RPMI8226 (cell line): ENCODE data around the gene CEBPA.
"Not testable (repeated sequence)": the region's sequence is repeated elsewhere in the genome, so short reads cannot be mapped to it uniquely, and the experiment has no call there.

Source experiments
- DNase-seq: peaks from one replicate; pipeline ENCODE4 v3.0.0-alpha.2; 2015

CEBPA gene

DNA sequence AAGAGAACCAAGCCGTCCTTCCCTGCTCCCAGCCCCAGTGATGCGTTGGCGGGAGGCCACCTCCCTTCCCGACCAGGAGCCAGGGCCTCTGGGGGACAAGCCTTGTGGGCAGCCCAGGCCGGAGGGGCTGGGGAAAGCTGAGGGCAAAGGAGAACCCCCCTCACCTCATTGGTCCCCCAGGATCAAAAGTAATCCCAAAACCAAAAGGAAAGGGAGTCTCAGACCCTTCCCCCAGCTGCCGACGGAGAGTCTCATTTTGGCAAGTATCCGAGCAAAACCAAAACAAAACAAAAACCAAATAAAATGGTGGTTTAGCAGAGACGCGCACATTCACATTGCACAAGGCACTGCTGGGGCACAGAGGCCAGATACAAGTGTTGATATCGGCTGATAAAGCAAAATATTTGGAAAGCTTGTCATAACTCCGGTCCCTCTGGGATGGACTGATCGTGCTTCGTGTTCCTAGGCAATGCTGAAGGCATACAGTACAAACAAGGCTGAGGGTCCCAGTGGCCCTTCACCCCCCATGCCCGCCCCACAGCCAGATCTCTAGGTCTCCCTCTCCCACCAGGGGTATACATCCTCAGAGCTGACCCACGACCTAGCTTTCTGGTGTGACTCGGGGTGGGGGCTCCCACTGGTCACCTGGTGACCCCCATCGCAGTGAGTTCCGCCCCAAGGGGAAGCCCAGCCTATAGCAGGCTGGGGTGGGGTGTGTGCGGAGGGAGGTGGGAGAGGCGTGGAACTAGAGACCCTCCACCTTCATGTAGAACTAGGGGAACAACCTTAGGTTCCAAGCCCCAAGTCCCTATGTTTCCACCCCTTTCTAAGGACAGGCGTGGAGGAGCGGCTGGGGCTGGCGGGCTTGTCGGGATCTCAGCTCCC, 2.1 kb downstream of the CEBPA start:
- peak; percentile 12 for DNase-seq

DNA sequence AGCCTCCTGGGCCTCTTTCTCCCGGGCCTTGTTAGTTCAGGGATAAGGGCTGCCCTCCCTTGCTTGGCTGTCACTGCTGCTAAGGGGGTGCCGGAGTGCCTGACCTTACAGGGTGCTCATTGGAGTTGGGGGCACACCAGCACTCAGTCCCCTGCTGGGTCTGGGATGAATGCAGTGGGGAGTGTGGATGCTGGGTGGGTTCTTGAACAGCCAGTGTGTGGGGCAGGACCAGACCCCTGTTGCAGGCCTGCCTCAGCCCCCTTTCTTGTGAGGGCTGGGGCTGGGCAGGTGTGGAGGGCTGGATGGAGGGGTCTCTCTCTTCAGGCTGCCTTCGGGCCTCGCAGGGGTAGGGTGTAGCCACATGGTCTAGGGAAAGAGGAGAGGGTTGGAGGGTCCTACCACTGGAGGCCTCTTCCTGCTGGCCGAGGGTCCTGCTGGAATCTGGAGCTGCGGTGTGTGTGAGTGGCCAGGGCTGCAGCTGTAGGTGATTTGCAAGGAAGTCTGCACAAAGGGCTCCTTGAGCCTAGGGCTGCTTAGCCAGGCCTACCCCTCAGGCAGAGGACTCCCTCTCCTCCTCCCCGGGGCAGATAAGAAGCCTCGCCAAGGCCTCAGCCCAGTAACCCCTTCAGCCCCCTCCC, 3.2 kb downstream of the CEBPA start:
- DNase-seq, result no peak

DNA sequence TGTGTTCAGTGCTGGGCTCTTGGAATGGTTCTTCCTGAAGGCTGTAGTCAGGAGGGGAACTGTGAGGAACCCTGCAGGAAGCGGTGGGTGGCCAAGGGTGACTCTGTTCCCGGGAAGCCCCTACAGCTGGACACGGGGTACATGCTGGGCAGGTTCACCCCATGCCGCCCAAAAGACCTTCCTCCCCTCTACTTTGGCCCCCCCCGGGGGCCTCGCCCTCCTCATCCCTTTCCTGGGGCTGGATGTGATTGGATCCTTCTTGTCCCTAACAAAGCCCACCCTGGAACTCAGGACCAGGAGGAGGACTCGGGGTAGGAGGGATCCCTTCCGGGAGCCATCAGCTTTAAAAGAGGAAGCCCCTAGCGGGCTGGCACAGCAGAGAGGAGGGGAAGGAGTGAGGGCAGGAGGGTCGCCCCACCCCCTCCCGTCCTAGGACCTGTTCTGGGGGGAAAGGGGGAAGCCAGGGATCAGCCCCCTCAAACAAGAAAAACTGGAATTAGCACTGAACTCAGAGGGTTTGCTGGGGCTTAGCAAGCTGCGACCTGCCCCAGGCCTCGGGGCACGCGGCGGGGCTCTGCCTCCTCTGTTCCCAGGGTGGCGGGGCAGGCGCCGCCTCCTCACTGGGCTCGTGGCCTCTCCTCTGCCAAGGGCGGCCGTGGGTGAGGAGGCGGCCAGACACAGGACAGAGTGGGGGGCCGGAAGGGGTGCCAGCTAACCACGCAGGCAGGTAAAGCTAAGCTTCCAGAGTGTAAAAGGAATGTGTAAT, 4.0 kb downstream of the CEBPA start:
- no peak for DNase-seq

DNA sequence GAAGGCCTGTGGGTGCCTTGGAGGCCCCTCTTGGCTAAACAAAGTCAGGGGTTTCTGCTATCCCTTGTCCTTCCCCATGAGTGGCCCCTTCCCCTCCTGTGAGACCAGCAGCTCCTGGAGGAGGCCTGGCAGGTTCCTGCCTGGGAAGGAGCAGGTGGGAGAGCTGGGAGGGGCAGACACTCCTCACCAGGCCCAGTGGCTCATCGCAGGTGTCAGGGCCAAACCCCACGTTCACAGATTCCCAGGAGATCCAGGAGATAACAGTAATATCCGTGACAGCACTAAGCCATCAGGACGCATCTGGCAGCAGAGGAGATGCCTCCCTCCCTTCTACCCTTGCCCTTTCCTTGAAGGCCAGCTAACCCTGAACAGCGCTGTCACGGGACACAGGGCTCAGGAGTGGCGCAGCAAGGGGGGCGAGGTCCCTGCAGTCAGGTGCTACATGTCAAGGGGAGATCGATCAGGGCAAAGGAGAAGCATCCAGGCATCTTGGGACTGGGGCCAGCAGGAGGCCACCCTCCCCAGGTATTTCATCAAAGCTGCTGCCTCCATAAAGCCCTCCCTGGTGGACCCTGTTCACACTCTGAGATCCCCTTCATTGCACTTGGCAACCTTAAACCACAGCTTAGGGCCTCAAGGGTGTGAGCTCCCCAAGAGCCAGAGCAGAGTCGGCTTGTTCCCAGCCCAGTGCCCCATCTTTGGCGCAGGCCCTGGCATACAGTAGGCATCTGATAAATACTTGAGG, 4.8 kb downstream of the CEBPA start:
- no peak for DNase-seq

DNA sequence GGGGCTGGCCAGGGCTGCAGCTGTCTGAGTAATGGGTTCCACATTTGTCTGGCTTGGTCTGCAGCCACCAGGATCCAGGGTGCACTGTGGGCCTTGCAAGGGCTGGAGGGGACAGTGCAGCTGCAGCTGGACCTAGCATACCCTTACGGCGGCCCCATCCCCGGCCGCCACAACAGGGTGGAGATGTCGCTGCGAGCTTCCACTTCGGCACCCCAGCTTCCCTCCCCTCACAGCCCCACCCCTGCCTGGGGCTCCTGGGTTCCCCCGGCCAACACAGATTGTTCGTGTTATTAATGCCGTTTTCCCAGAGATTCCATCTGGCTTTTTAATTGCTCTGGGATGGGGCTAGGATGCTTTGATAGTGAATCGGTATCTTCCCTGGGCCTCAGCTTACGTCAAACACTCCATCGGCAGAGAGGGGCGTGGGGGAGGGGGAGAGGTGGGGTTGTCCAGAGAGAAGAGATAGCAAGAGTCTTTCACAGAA, 5.8 kb downstream of the CEBPA start:
- DNase-seq, result no peak

DNA sequence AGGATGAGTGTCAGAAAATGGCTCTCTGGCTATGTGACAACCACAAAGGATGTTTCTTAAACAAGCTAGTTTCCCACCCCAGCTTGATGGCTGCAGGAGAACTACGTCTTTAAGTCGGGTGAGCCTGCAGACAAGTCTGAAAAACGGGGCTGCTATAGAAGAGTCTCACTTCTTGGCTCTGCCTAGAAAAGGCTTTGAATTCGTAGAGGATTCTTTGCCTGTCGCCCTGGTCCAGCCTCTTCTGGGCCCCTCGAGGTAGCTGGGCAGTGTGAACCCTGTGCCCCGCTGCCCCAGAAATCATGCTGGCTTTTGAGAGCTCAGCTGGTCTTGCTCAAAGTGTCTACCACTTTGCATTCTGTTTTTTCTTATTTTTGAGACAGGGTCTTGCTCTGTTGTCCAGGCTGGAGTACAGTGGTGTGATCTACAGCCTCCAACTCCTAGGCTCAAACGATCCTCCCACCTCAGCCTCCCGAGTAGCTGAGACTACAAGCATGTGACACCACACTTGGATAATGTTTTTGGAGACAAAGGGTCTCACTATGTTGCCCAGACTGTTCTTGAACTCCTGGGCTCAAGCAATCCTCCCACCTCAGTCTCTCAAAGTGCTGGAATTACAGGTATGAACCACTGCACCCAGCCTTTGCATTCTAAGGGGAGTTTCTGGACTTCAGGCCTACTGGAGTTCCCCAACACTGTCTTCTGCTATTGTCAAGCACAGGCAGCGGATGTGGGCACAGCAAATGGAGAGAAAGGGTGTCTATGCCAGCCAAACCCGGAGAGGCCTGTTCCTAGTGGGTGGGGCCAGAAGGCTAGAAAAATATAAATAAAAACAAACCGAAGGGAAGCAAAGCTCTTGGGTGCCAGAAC, 6.5 kb downstream of the CEBPA start:
- DNase-seq, result no peak

DNA sequence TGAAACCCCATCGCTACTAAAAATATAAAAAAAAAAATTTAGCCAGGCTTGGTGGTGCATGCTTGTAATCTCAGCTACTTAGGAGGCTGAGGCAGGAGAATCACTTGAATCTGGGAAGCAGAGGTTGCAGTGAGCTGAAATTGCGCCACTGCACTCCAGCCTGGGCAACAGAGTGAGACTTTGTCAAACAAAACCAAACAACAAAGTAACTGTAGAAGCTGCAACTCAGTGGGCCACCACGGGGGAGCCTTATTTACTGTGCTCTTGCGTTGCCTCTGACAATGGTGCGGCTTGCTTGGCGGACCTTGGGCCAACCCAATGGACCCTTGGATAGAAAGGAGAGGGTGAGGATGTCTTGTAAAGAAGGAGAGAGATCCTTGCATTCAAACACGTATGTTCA, 7.3 kb downstream of the CEBPA start:
- DNase-seq, result not testable (repeated sequence)

DNA sequence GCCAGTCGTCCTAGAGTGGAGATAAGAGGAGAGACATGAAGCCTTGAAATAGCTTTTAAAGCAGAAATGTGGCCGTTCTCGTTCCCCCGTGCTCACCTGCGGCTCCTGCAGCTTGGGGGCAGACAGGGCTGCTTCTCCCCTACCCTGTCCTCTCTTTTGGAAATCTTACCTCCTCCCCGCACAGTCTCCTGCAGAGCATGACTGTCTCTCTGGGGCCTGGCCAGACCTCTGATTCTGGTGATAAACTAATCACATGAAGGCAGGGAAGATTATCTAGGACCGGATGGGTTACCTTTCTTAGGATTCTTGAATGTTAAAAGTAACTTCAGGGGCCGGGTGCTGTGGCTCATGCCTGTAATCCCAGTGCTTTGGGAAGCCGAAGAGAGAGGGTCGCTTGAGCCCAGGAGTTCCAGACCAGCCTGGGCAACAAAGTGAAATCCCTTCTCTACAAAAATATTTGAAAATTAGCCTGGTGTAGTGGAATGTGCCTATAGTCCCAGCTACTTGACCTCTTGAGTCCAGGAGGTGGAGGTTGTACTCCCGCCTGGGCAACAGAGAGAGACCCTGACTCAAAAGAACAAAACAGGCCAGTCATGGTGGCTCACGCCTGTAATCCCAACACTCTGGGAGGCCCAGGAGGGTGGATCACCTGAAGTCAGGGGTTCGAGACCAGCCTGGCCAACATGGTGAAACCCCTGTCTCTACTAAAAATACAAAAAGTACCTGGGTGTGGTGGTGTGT, 8.1 kb downstream of the CEBPA start:
- no peak for DNase-seq

DNA sequence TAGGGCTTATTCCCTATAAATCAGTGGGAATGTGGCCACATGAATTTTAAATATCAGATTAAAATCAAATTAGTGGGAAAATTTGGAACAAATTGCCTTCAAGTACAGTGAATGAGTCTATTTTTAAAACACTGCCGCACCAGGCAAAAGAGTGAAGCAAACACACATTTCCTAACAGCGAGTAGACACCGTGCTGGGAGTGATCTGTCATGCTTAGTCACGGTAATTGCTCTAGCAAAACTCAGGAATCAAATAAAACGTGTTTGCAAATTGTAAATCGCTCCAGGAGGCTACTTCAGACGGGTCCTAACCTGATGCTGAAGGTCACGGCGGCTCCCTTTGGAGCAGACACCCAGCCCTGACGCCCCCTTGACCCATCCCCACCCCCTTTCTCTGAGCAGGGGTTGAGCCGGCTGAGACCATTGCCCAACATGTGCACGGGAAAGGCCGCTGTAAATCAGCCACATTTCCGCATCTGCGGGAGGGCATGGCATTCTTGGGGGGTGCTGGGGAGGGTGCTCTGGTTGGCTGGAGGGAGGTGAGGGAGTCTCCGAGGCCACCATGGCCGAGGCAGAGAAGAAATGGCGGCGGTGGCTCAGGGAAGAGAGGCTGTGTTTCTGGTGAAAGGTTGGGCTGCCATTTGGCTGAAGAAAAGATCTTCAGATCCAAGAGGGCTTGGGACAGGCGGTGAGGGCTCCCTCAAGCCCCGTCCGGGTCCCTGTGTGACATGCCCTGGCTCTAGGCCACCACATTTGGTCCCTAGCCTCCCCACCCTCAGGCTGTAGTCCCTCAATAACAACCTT, 8.9 kb downstream of the CEBPA start:
- DNase-seq, result no peak

DNA sequence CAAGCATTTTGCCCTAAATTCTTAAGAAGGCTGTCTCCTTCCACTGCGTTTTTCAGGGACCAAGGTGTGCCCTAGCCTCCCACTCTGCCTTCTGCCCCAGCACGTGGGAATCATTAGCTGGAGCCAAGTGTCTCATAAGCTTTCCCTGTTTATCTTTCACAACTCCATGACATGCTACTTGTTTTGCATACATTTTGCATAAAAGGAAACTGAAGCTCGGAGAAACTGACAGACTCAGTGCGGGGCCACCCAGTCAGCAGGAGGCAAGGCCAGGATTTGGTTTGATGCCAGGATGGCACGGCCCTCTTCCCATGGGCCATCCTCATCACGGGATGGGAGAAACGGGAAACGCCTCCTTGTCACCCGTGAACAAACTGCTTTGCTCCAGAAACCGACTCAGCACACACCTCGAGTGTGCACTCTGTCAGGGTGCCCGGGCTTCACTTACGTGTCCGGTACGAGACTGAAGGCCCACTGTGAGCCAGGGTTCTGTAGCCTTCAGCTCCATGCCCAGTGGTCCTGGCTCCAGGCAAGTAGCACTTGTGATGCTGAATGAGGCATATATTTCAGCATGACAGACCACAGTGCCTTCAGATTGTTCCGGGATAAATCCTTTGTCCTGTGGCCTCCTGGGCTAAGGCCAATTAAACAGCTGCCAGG, 9.6 kb downstream of the CEBPA start:
- no peak for DNase-seq

DNA sequence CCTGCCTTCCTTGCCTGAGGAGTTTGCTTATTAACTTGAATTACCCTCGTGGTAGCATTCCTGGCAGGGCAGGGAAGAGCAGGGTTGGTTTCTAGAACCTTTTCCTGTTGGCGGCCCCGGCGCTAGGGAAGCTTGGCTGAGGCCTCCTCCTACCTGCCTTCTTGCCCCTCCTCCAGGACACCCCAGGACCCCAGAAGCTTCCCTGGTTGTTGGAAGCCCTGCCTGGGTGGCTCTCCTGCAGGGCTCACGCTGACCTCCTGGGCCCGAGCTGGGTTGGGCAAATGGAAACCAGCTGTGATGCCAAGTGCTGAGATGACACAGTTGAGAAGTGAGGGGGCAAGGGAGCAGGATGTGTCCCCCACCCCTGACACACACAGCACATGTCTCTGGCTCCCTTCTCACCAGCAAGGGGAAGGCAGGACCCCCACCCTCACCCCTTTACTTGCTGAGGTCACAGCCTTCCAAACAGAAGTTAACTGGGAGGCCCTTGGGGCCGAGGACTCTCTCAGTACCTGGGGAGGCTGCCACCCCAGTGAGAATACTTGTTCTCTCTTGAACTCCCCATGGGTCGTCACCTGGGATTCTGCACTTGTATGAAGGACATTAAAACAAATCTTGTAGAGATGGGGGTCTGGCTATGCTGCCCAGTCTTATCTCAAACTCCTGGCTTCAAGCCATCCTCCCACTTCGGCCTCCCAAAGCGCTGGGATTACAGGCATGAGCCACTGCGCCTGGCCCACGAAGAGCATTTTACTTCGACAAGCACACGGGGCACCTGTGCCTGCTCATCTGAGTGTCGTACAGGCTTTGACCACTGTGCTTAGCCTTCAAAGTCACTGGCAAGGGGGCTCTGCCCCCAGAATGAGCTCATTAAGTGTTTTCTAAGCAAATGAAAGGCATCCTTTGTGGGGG, 10.5 kb downstream of the CEBPA start:
- no peak for DNase-seq

DNA sequence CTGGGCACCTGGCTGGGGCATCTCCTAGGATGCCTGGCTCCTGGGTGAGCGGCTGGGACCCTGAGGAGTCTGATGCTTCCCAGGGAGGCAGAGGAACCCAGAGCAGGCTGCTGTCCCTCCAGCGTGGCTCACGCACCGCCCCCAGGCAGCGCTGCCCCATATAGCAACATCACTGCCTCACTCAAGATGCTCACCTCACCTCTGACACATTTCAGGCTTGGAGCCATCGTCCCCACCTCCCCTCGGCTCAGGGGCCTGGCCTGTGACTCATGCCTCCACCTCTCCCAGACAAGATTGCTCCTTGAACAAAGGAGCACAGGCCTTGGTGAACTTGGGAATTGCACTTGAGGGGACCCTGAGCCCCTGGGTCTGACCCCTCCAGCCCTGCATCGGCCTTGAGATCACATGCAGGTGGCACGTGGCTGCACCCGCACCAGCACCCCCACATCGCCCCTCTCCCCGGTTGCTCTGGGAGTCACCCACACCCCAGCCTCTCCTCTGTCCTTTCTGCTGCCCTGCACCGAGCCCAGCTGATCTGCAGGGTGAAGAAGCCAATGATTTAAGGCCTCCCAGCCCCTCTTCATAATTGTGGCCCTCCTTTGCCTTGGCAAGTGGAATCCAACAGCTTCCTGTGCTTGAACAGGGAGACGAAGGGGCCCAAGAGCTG, 11.2 kb downstream of the CEBPA start:
- DNase-seq, result no peak

DNA sequence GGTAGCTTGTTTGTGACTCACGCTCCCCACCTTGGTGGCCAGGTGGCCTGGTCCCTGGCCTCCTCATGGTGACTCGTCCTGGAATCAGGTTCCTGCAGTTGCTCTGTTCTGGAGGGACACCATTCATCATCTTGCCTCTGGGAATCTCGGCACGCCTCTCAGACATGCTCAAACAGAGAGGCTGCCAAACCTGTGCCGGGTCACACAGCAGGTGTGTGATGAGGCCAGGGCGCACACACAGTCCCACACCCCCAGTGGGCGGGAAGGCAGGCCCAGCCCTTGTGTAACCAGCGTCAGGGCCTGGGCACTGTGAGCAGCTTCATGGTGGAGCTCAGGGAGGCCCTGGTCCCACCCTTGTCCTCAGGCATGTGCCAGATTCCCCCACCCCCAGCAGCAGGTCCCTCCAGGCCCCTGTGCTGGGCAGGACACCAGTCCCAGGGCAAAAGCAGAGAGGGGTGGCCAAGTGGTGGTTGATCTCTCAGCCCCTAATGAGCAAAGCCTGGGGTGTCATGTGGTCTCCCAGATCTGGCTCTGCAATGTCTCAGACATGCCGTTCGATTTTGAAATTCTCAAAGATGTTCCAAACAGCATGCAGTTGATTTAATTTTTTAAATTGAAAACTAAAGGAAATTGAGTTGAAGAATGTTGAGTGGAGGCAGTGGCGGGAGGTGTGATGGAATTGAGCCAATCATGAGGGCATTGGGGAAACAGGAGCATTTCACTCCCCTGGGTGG, 12.1 kb downstream of the CEBPA start:
- DNase-seq, result no peak

DNA sequence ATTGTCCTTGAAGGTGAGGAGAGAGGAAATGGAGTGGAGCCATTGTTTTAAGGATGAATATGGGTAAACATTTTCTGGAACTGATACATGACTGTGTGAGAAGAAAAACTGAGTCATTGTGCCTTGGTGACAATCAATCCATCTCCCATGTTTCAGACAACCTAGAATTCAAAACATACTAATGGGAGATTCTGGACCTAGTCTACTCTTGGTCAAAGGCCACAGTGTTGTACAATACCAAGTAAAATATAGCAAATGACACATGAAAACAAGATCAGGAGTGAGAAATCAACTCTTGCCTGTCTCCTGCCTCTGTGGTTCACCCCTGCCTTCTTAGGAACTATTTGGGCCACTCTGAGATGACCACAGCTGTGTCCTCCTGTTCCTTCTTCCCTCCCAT, 13.1 kb downstream of the CEBPA start:
- no peak for DNase-seq

DNA sequence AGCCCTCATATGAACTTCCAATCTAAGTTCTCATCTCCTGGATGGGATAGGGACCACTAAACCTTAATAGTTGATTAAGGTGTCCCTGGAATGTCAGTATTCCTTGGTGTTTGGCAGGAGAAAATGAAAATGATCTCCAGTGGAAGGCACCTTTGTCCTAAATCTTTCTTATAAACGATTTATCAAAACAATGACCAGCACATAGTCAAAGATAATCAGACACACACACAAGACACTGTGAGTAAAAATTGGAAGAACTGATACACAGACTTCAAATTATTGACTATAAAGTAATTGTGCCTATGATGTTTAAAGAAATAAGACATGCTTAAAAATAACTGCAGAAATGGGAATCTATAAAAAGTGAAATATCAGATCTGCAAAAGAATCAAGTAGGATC, 13.7 kb downstream of the CEBPA start:
- DNase-seq, result no peak

DNA sequence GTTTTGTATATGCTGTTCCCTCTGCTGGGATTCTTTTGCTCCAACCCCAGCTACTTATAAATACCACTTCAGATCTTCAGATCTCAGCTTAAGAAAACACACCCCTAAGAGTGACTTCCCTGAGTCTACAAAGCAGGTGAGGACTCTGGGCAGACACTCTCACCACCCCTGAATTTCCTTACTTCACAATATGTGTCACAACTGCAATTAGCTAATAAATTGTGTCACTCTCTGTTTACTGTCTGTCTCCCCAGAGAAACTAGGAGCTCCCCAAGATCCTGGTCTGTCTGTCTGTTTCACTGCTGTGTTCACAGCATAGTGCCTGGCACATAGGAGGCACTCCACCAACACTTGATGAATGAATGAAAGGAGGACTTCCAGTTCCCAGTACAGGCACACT, 14.4 kb downstream of the CEBPA start:
- no peak for DNase-seq

DNA sequence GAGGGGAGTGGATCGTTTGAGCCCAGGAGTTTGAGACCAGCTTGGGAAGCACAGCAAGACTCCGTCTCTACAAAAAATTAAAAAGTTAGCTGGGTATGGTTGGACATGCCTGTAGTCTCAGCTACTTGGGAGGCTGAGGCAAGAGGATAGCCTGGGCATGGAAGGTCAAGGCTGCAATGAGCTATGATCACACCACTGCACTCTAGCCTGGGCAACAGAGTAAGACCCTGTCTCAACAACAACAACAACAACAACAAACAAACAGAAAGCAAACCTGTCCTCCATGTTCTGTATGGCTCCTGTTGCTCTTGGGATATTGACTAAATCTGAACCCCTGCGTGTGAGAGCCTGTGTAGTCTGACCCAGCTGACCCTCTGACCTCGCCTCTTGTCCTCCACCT, 14.9 kb downstream of the CEBPA start:
- DNase-seq, result no peak
